Measurements from ENCODE around the gene CCDC200.
"Not testable (repeated sequence)": the region's sequence is repeated elsewhere in the genome, so short reads cannot be mapped to it uniquely, and the experiment has no call there.

The CCDC200 gene

DNA sequence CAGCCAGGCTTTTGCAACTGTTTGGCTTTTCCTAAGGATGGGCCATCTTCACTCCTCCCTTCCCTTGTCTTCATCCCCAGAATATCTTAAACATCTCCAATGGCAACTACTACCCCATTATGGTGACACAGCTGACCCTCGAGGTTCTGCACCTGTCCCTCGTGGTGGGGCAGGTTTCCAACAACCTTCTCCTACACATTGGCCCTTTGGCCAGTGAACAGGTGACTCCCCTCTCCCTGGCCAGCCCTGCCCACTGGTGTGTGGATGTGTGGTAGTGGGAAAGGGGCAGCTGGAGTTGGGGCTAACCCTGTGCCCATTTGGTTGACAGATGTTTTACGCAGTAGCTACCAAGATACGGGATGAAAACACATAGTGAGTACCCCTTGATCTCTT, 12.1 kb downstream of the CCDC200 start:
- no peak for DNase-seq (ENCODE audit: low spot score)

DNA sequence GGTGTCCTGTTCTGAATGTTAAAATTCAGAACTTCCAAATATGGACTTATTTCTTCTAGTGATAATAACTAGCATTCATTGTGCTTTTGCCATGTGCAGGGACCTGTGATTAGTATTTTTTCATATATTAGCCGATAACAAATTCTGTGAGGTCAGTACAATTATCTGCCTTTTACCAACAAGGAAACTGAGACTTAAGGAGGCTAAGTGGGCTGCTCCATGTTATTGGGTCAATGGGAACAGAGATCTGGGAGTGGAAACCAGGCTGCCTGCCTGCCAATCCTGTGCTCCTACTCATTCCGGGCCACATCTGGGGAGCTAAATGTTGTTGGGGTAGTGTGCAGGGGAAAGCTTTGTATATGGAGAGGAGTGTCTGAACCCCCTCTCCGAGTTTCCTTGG, 13.1 kb downstream of the CCDC200 start:
- no peak for DNase-seq (ENCODE audit: low spot score)

DNA sequence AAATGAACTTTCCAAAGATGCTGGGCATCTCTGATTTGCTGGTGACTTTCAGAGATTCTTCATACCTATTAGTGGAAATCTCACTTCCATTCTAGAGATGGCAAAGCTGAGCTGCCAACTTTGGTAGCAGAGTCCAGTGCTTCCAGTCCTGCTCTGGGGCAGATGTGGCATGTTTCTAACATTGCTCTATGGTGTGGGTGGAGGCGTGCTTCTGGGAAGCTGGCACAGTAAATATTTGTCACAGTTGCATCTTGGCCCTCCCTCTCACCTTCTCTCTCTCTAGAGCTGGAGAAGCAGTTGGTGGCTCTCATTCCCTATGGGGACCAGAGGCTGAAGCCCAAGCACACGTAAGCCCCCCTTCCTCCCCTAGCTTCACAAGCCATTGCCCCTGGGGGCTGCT, 14.9 kb downstream of the CCDC200 start:
- DNase-seq (ENCODE audit: low spot score): no peak

DNA sequence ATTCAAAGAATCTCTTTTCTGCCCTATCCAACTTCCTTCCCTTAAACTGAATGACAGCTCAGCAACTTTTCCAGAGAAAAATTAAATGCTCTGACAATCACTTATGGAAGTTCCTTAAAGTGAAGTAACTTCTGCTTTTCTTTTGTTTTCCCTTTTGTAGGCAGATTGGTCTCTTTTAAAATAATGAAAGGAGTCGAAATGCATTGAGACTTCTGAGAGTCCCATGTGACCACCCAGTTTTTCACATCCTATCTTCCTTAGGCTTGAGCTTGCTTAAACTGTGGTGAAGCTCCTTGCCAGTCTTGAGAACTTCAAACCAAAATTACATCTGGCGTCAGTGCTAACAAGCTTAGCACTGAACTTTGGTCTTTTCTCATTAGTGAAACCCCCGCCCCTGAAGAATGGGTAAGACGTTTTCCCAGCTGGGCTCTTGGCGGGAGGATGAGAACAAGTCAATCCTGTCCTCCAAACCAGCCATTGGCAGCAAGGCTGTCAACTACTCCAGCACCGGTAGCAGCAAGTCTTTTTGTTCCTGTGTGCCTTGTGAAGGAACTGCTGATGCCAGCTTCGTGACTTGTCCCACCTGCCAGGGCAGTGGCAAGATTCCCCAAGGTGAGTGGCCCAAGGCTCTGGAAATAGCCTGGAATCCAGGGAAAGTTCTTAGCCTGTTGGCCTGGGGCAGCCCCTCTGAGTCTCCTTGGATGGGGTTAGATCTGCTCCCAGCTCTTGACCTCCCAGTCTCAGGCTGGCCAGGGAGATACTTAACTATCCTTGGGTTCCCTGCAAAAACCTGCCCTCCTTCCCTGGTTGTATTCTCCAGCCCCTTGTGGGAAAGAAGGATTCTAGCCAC, 15.6 kb downstream of the CCDC200 start:
- DNase-seq (ENCODE audit: low spot score): no peak

DNA sequence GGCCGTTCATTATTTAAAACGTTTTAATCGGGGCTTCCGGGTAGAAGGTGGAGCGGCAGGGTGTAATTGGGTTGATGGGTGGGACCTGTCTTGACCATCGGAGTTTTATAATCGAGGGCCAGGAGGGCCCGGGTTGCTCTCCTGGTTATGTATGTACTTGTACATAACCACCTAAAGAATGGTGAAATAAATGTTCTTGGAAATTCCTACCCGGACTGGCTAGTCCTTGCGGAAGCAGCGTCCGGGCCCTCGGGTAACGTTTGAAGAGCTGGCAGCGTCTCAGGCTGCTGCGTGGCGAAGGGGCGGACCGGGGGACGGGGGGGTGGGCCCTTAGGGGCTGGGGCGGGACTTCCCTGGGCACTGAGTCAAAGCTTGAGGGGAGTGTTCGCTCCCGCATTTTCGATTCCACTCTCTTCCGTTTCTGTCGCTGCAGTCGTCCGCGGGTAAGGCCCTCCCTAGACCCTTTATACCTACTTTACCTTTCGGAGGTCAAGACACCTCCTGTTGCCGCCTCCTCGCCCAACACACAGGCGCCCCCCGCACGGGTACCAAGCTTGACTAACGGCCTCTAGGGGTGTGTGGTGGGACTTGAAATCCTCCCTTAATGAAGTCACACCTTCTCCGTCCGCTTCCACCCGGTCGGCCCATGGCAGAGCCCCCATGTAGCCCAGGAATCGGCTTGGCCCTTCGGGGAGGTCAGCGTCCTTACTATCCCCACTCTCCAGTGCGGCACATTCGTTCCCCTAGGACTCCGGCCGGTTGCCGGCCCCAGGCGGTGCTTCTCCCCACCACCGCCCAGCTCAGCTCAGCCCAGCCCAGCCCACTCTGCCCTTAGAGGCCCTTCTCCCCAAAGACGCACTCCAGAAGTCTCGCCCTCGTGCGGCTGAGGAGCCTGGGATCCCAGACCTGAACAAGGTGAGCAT, 16.7 kb downstream of the CCDC200 start, which contains the start of gene TMEM106A:
Gene TMEM106A, plus strand, starts transcription at position 396 of the 923 bp plus-strand sequence. CDS start 1,167 bp downstream, outside the sequence.
- DNase-seq (ENCODE audit: low spot score): peak; percentile 72

DNA sequence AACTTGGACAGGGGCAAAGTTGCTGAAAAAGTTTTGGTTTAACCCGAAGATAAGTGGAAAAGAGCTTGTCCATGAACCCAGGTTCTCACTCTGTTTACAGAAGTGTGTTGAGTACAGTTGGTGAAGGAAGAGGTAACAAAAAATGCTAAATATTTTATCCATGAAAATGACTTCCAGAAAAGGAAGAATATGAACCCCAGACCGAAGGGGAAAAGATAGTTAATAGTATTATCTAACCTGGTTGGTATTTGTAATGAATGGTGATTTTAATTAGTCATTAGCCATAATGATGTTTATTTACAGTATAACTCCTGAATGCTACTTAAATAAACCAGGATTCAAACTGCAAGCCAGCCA, 17.3 kb downstream of the CCDC200 start:
- DNase-seq (ENCODE audit: low spot score): no peak

DNA sequence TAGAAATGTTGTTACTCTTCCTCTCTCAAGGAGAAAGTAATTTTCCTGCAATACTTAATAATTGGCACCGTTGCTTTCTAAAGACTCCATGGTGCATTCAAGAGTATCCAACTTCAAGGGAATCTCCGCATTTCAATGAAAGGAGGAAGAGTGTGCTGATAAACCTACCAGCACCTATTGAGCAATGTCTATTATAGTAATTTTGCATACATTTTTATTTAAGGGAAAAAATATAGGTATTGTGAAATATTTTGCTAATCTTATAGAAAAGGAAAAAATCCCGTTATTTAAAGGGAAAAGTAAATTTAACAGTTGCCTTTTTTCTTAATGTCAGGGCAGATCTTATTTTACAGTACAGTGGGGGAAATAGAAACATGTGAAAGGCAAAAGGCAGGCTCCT, 17.8 kb downstream of the CCDC200 start:
- DNase-seq (ENCODE audit: low spot score): no peak

DNA sequence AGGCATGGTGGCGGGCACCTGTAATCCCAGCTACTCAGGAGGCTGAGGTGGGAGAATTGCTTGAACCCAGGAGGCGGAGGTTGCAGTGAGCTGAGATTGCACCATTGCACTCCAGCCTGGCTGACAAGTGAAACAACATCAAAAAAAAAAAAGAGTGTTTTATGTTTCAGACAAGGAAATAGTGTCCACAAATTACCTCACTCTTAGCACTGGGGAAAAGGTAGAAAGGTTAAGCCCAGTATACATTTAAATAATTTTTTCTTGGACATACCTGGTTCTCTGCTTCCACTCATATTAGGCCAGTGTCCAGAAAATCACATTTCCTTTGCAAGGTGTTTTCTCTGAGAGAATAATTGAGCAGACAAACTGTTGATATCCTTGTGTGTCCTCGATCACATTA, 25.4 kb downstream of the CCDC200 start:
- DNase-seq (ENCODE audit: low spot score): not testable (repeated sequence)

DNA sequence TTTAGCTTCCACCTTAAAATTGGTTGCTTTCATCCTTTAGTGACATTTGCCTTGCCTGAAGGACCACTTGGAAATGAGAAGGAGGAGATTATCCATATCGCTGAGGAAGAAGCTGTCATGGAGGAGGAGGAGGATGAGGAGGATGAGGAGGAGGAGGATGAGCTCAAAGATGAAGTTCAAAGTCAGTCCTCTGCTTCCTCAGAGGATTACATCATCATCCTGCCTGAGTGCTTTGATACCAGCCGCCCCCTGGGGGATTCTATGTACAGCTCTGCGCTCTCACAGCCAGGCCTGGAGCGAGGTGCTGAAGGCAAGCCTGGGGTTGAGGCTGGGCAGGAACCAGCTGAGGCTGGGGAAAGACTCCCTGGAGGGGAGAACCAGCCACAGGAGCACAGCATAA, 28.3 kb downstream of the CCDC200 start:
- no peak for DNase-seq (ENCODE audit: low spot score)

DNA sequence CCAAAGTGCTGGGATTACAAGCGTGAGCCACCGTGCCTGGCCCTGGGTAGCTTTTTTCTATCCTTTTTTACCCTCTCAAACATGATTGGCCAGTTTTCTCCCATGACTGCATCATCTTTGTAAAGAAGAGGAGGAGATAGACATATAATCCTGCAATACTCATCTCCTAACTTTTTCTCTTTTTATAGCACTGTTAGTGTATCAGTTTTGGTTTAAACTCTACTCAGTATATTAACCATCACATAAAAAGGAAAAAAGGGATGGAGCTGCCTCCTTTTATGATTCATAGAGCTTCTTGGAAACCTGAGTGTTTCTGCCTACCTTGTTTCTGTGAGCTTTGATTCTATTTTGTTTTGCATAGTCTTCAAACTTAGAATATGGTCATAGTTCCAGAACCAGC, 28.8 kb downstream of the CCDC200 start:
- no peak for DNase-seq (ENCODE audit: low spot score)

DNA sequence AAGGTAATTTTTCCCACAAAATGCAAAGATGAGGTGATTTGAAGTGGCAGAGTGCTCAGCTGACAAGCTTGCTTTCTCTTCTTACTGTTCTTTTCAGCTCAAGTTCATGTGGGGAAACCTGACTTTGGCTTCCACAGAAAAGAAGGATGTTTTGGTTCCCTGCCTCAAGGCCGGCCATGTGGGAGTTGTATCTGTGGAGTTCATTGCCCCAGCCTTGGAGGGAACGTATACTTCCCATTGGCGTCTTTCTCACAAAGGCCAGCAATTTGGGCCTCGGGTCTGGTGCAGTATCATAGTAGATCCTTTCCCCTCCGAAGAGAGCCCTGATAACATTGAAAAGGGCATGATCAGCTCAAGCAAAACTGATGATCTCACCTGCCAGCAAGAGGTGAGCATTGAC, 35.2 kb downstream of the CCDC200 start:
- DNase-seq (ENCODE audit: low spot score): no peak

DNA sequence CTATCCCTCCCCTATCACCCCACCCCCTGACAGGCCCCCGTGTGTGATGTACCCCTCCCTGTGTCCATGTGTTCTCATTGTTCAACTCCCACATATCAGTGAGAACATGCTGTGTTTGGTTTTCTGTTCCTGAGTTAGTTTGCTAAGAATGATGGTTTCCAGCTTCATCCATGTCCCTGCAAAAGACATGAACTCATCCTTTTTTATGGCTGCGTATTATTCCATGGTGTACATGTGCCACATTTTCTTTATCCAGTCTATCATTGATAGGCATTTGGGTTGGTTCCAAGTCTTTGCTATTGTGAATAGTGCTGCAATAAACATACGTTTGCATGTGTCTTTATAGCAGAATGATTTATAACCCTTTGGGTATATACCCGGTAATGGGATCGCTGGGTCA, 41.8 kb downstream of the CCDC200 start:
- not testable (repeated sequence) for DNase-seq (ENCODE audit: low spot score)

DNA sequence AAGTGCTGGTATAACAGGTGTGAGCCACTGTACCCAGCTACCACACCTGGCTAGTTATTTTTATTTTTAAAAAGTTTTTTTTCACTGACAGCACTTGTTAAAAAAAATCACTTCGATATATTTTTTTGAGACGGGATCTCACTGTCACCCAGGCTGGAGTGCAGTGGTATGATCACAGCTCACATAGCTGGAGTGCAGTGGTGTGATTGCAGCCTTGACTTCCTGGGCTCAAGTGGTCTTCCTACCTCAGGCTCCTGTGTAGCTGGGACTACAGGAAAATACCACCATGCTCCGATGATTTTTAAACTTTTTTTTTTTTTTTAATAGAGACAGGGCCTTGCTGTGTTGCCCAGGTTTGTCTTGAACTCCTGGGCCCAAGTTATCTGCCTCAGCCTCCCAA, 44.5 kb downstream of the CCDC200 start:
- no peak for DNase-seq (ENCODE audit: low spot score)

DNA sequence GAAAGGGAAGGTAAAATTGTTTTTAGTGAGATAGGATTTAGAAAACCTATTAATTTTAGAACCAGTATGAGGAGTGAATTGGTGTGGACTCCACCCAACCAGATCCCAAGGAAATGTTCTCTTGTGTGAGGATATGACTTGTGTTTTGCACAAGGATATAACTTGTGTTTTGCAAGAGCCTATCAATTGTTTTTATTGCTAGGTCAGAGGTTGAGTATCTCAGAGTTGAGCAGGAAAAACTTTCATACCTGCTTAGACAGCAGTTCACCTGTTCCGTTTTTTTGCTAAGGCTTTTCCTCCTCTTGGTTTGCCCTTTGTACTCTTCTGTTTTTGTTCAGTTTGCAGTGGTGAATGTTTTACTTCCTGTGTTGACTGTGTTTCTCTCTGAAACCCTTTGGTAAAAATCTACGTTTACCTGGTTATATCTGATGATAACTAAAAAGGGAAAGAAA, 52.3 kb downstream of the CCDC200 start:
- peak; percentile 1 for DNase-seq (ENCODE audit: low spot score)

DNA sequence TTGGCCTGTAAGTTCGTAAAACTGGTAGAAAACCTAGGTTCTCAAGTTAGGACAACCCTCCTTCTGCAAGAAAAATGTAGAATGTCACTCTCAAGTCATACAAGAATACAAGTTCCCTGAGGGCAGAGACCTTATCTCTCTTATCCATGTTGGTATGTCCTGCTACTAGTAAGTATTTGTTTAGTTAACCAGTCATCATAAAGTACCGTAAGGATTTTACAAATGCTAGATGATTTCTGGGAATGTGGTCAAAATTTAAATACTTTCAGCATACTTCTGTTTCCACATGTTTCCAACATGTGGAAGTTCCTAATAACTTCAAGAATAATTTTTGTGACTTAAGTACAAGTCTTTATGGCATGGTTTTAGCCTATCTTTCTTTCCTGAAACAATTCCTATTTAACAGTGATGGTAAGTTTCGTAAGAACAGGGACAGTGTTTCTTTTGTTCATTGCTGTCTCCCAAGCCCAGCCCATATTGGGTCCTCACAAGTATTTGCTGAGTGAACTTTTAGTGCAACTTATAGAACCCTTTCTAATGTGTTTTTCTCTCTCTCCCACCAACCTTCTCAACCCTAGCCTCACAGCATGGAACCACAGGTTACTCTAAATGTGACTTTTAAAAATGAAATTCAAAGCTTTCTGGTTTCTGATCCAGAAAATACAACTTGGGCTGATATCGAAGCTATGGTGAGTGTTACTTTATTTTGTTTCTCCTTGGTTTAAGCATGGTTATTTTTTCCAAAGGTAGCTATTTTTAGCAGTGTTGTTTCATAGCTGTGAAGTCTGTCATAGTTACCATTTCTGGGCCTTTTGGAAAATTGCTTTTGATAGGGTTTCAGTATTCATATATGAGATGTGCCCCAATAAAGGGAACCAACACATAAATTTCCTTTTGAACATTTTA, 53.0 kb downstream of the CCDC200 start:
- no peak for DNase-seq (ENCODE audit: low spot score)

DNA sequence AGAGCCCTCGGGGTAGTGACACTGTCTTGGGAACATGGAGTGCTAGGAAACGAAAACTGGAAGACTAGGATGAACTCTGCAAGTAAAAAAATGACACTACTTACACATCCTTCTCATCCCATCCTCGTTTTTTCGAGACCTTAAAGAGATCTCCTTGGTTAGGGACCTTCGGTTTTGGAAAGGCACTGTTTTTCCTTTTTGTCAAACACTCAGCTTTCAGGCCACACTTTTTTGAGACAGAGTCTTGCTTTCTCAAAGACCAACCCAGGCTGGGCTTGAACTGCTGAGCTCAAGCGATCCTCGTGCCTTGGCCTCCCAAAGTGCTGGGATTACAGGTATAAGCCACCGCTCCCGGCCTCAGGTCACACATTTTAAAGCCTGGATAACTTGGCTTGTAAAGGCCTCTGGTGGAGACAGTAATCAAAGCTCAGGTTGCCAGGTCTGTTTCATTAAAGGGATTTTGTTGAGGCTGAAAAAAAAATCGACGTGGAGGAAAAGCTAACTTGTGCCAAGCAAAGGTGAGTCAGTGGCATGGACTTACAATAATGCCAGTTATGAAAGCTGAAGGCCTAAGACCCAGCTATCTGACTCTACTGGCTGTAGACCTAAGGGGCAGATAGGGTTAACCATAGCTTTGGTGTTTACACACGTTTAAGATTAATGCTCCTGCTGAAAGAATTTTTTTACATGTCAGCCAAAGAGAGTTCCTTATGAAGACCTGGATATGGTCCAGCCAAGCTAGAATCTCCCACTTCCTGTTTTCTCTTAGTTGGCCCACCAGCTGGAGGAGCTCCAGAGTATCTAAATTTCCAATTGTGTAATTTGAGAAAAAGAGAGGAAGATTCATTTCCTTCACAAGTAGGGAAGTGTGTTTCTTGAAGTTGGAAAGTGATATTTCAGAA, 56.6 kb downstream of the CCDC200 start:
- DNase-seq (ENCODE audit: low spot score): peak; percentile 9

Measured in CD4-positive, alpha-beta T cell treated with Interleukin-15 for 4 hours (primary cell).